Left colon (tissue), 2 donors: ENCODE data around the gene ALDH1A1. TPM values are rescaled to one million over a fixed set of nuclear protein-coding genes. Genes with fewer than 3 reads are reported as not detected.

ENCODE experiments used
- ATAC-seq: fragments of 200-7000 bp; cut with Tn5 transposase; one replicate; pipeline ENCODE4 v1.9.1; 2020; ENCODE audit warnings: mild to moderate bottlenecking, moderate library complexity
- DNase-seq, 2 donors: peaks; one replicate each; pipeline ENCODE4 v3.0.0-alpha.2; 2020
- intact Hi-C, 2 donors: fragments of 100-400 bp; cut with DNase I in 1 of 2; cut with micrococcal nuclease in 1 of 2; formaldehyde crosslinking; loops; one replicate each; pipeline versions ENCODE4 v1.11.2 to v1.14.0; 2022; cut with DNase I, micrococcal nuclease
- total RNA-seq, 2 donors: library from RNA; stranded (reverse); fragmentation: NEBNext Ultra II Directional; extraction: Animal tissue kit (Norgen Biotek cat#: 25700); gene quantifications; one replicate each; pipeline ENCODE4 v1.2.1, GENCODE V29; 2021
- donor health status: DM: no; HTN: no; CAD: no.
- donor health status: DM: yes; HTN: yes; CAD: no.

ALDH1A1 gene
- total RNA-seq, 2 donors from 2014 or later, result 91.0 to 105 TPM

GRCh38 chr9:72905514-72906480, 47.1 kb downstream of the ALDH1A1 start:
- ATAC-seq (no peak), DNase-seq (no peak)
- intact Hi-C loops, result no loop called here

DNA sequence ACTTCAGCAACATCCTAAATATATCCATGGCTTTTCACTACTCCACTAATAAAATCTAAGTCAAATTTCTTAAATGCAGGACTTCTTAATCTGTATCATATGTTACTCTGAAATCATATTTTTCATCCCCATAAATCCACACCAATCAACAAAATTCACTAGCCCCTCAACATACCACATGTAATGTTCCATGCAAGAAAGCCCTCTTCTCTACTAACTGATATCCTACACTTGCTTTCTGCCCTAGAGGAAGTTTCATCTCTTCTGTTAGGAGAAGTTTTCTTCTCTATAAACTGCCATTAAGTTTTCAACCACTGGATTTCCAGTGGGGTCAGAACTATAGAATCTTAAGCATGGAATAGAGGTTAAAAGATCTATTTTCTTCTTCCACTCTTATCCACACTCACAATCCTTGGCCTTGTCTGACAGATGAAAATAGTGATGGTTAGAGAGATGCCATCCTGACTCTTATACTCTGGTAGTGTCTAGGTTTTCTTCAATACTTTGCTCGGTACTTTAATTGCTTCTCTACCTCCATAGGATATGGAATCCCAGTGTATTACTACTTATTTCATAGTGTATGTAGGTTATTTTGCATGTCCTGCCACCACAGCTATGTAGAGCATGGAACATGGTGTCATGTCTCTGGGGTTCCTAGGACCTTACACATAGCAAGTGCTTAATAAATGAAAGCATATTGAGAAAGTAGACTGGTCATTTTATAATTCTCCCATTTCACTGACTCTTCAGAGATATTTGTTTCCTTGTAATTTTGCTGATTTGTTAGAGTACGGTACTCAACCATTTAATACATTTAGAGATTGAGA, 48.4 kb downstream of the ALDH1A1 start:
- no peak for DNase-seq
- intact Hi-C loops, result no loop called here
- no peak for ATAC-seq

DNA sequence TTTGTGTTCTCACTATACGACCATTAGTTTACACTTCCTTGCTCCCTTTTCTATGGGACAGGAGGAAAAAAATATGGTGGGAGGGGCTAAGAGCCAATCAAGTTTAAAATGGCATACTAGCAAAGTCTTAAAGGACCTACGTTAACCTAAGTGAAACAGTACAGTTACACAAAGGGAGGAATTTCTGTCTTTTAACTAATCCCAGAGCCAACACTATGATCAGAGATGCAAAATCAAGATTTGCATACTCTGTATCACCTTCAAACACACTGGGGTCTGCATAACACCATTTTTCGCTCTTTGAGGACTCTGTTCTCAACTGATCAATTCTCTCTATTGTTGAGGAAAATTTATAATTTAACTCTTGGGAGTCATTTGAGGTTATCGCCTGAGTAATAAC, 49.8 kb downstream of the ALDH1A1 start:
- intact Hi-C loops, result no loop called here
- no peak for DNase-seq
- ATAC-seq, result no peak

DNA sequence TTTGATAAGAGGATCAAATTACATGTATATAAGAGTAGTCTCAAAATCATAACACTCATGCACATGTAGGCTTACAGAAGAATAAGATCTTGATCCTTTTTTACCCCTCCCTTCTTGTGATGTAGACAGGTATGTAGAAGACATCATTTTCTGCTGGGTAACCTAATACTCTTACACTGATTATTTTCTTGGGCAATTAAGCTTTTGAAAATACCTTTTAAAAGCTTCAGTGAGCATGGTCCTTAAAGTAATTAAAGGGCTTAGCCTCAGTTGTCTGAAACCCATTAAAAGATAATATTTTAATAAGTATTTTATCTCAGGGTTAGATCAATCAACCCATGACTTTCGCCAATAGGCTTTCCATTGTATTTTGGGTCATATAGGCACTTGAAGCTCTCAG, 50.6 kb downstream of the ALDH1A1 start:
- DNase-seq, result no peak
- ATAC-seq, result no peak
- intact Hi-C loops, result no loop called here

- no peak for DNase-seq
- intact Hi-C loops, result no loop called here
- ATAC-seq, result no peak
Measured at GRCh38 chr9:72899734-72900477, 52.9 kb downstream of the ALDH1A1 start.

GRCh38 chr9:72898784-72899733, 53.8 kb downstream of the ALDH1A1 start:
- DNase-seq, result no peak
- intact Hi-C loops, result no loop called here
- no peak for ATAC-seq

DNA sequence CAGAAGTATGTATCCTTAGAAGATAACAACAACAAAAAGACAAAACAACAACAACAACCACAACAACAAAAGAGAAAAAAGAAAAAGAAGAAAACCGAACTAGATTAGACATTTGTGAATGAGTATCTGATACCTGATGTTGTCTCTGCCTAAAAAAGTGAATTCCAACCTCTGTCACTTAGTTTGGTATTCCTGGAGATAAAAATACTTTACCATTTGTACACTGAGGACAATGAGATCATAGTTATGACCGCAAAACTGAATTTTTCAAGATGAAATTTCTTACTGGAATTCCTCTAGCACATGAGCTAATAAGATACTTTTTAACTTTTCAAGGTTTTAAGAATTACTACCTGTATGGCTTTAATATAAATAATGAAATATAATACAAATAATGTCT, 54.5 kb downstream of the ALDH1A1 start:
- no peak for DNase-seq
- intact Hi-C loops, result no loop called here

DNA sequence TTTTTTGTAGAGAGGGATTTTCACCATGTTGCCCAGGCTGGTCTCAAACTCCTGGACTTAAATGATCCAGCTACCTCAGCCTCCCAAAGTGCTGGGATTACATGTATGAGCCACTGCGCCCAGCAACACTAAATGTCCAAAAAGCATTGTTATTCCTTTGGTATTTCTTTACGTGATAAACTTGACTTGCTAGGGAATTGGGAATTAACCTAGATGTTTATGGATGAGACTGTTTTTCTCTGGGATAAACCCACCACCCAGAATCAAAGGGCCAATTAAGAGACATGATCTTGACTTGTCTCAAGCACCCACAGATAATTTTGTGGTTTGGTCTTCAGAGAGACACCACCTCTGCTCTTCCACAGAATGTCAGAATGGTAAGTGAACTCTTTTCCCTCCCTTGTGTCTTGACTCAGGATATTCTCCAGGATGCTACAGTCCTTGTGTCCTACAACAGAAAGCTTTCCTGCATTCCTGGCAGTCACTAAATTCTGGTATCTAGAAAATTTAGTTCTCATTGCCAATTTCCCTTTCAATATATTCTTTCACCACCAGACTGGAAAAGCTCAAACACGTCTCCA, 55.7 kb downstream of the ALDH1A1 start:
- intact Hi-C loops, result no loop called here
- DNase-seq (no peak), ATAC-seq (no peak)

More for the DNA sequence above, 54.5 kb downstream of the ALDH1A1 start:
- ATAC-seq, result no peak

GRCh38 chr9:72896439-72896838, 56.4 kb downstream of the ALDH1A1 start:
- ATAC-seq, result no peak
- intact Hi-C loops, result no loop called here

DNA sequence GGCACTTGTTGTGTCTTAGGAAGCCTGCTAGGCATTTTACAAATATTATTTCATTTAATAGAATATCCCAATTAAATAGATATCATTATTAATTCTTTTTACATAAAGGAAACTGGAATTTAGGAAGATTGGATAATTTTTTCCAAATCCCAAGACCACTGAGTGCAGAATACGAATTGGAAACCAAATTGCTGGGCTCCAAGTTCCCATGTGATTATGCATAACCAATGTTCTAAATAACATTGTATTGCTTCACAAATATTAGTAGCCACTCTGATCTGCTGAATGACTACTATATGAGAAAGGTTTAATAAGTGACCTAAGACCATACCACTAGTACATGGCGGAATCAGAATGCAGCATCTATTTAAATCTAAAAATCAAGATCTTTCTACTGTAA, 57.7 kb downstream of the ALDH1A1 start:
- DNase-seq (no peak), ATAC-seq (no peak)
- intact Hi-C loops, result no loop called here

More at GRCh38 chr9:72896439-72896838, 56.4 kb downstream of the ALDH1A1 start:
- DNase-seq, result no peak

DNA sequence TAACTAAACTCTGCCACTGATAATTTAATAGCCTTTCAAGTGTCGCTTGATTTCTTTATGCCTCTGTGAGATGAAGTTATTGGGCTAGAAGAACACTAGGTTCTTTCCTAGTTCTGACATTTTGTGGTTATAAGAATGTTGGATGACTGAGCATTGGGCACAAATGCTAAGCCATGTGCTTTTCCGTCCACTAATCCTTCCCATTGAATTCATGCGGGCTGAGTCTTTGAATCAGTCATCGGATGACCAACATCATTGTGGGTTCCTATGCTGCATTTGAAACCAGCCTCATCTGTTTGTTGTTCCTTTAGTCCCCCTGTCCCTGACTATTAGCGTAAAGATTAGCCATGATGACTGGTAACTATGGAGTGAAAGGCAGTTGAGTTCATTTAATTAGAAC, 58.5 kb downstream of the ALDH1A1 start:
- ATAC-seq, result no peak
- no peak for DNase-seq
- intact Hi-C loops, result no loop called here

DNA sequence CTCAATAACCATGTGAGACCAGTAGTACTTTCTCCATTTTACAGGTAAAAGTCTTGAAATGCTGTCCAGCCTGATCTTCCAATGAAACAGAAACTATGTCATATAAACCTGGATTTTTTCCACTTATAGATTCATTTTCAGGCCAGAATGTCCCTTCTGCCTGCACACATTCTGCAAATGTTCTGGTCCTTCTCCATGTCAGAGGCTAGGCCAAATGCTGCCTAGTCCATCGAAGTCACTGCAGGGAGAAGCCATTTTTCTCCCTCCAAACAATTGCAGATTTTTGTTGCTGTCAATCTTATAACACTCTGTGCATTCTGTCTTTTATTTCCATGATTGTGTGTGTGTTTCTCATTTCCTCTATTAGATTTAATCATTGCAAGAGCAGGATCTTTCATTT, 59.4 kb downstream of the ALDH1A1 start:
- ATAC-seq (no peak), DNase-seq (no peak)
- intact Hi-C loops, result no loop called here

DNA sequence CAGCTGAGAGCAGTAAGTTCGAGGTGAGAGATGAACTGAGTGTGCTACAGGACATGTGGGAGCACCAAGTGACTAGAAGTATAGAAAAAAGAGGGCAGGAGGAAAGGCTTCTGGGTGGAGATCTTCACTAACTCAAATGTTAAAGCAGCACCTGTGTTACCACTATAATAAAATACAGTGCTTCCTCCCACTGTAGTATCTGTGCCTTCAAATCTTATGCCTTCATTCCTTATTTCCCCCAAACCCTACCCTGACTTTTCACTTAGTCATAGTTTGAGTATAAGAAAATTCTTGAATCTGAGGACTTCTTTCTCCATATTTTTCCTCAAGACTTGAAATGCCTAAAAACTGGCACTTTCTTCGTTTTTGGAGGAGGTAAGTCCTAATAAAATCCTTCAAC, 61.8 kb downstream of the ALDH1A1 start:
- DNase-seq, result no peak
- intact Hi-C loops, result no loop called here
- ATAC-seq, result no peak

- intact Hi-C loops, result no loop called here
- no peak for DNase-seq
- ATAC-seq, result no peak
Measured at GRCh38 chr9:72888943-72889342, 63.9 kb downstream of the ALDH1A1 start.

DNA sequence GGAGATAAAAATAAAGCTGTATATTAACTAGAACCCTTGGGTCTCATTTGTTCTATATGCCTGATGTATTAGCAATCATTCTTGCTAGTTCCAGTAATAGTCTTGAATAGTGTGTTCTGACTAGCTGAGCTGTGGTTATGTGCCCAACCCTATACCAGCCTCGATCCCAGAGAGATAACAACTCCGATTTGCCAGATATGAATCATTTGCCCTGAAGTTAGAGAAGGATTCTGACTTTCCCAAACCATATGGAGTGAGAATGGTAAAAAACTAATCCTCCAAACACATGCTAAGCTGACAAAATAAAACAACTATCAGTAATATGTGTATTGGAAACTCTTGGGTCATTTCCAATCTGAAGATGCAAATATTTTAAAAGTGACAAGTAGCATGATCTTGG, 64.8 kb downstream of the ALDH1A1 start:
- ATAC-seq, result no peak
- no peak for DNase-seq
- intact Hi-C loops, result no loop called here

- no peak for ATAC-seq
- DNase-seq, result no peak
- intact Hi-C loops, result no loop called here
Measured at GRCh38 chr9:72886386-72886785, 66.5 kb downstream of the ALDH1A1 start.

DNA sequence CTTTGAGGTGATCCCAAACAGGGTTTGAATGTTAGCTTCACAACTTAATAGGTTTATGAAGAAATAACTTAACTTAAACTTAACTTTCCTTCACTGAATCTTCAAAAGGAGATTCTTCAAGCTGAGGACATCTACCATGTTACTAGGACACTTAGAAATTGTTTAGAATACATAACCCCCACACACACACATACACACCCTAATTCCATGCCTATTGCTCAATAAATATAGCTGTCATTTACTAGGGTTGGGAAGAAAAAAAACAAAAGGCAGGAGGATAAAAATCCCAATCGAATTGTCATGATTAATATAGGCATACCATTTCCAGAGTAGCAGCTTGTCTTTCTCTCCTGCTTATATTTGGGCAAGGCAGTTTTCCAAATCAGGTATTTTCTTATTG, 68.3 kb downstream of the ALDH1A1 start:
- intact Hi-C loops, result no loop called here
- no peak for DNase-seq
- ATAC-seq, result peak; percentile 14

- ATAC-seq (peak; percentile 98), DNase-seq (peak; percentile 41 to 43)
- intact Hi-C loops, result no loop called here
Measured at GRCh38 chr9:72883875-72884274, 69.0 kb downstream of the ALDH1A1 start.
